ENCODE measurements around the gene ZNF514. TPM values are rescaled to one million over a fixed set of nuclear protein-coding genes. Genes with fewer than 3 reads are reported as not detected.
"Not testable (repeated sequence)": the region's sequence is repeated elsewhere in the genome, so short reads cannot be mapped to it uniquely, and the experiment has no call there.

Gene ZNF514
- total RNA-seq, 3 donors from 2014 or later: 12.3 to 28.0 (median 14.8) TPM

GRCh38 chr2:95110395-95110794 lies 49.3 kb downstream of the ZNF514 start:
- H3K36me3 ChIP-seq (ENCODE audit: low read depth): peaks cover 34% of the 10 kb centered on the region
- intact Hi-C loops (cut with DNase I, micrococcal nuclease): no loop called here
- ATAC-seq (no peak), DNase-seq (no peak)
- no peaks in the 10 kb centered on the region for H3K4me1 ChIP-seq (ENCODE audit: low read depth)
- no peak overlapping the region for H3K4me3 ChIP-seq
- no peak for TF ChIP-seq CTCF (IDR thresholded peaks at IDR 0.05)
- H3K9me3 ChIP-seq: no peaks in the 10 kb centered on the region

GRCh38 chr2:95109260-95109659 lies 50.4 kb downstream of the ZNF514 start:
- intact Hi-C loops (cut with DNase I, micrococcal nuclease): no loop called here
- no peaks in the 10 kb centered on the region for H3K4me1 ChIP-seq (ENCODE audit: low read depth)
- H3K4me3 ChIP-seq: no peak overlapping the region
- H3K36me3 ChIP-seq (ENCODE audit: low read depth): peaks cover 32% of the 10 kb centered on the region
- ATAC-seq: no peak
- no peak for TF ChIP-seq CTCF (IDR thresholded peaks at IDR 0.05)
- DNase-seq: no peak
- no peaks in the 10 kb centered on the region for H3K9me3 ChIP-seq

- Histone ChIP-seq H3K4me1 (ENCODE audit: low read depth) (no peaks in the 10 kb centered on the region), H3K4me3 (no peak overlapping the region), H3K36me3 (ENCODE audit: low read depth) (peaks cover 24% of the 10 kb centered on the region), H3K9me3 (no peaks in the 10 kb centered on the region)
- ATAC-seq: no peak
- no peak for DNase-seq
- intact Hi-C loops (cut with DNase I, micrococcal nuclease): no loop called here
- no peak for TF ChIP-seq CTCF (IDR thresholded peaks at IDR 0.05)
These were observed 53.6 kb downstream of the ZNF514 start for GRCh38 chr2:95106081-95106480.

- no peak for DNase-seq
These were observed 55.0 kb downstream of the ZNF514 start for GRCh38 chr2:95104606-95105005.

GRCh38 chr2:95099910-95100309 lies 59.7 kb downstream of the ZNF514 start:
- DNase-seq: no peak
- TF ChIP-seq CTCF (IDR thresholded peaks at IDR 0.05): no peak
- no peaks in the 10 kb centered on the region for H3K9me3 ChIP-seq
- peaks cover 3% of the 10 kb centered on the region for H3K36me3 ChIP-seq (ENCODE audit: low read depth)
- H3K4me1 ChIP-seq (ENCODE audit: low read depth): no peaks in the 10 kb centered on the region
- no peak overlapping the region for H3K4me3 ChIP-seq
- intact Hi-C loops (cut with DNase I, micrococcal nuclease): no loop called here
- ATAC-seq: no peak

More at GRCh38 chr2:95104606-95105005, 55.0 kb downstream of the ZNF514 start:
- no peak for ATAC-seq
- no peak overlapping the region for H3K4me3 ChIP-seq
- H3K4me1 ChIP-seq (ENCODE audit: low read depth): no peaks in the 10 kb centered on the region
- TF ChIP-seq CTCF (IDR thresholded peaks at IDR 0.05): no peak
- H3K36me3 ChIP-seq (ENCODE audit: low read depth): peaks cover 20% of the 10 kb centered on the region
- H3K9me3 ChIP-seq: no peaks in the 10 kb centered on the region
- intact Hi-C loops (cut with DNase I, micrococcal nuclease): no loop called here

- ATAC-seq; intact Hi-C loops (cut with DNase I, micrococcal nuclease); H3K9me3 ChIP-seq; H3K4me1 ChIP-seq (ENCODE audit: low read depth); DNase-seq; H3K36me3 ChIP-seq (ENCODE audit: low read depth); H3K4me3 ChIP-seq: not testable (repeated sequence)
These were observed 61.4 kb downstream of the ZNF514 start for GRCh38 chr2:95098273-95098672.

Other genes starting within 250 kb of the ZNF514 start
- 10 to 100 TPM in 1 of 3 donors, 1 to 10 TPM in 2; 1.4 to 28.8 (median 2.8) TPM for gene MAL, start 134.1 kb downstream of the ZNF514 start, total RNA-seq
- 10 to 100 TPM; 65.1 to 69.6 (median 68.6) TPM for gene MRPS5, start 38.0 kb downstream of the ZNF514 start, total RNA-seq
- gene ZNF2, start 6.0 kb upstream of the ZNF514 start, total RNA-seq: 1 to 10 TPM; 2.5 to 7.0 (median 2.9) TPM
- gene ZNF892, start 47.7 kb upstream of the ZNF514 start, total RNA-seq: 1 to 10 TPM; 1.5 to 5.6 (median 1.7) TPM
- gene PROM2, start 114.6 kb upstream of the ZNF514 start, total RNA-seq: 10 to 100 TPM; 24.4 to 44.0 (median 35.8) TPM
- 10 to 100 TPM in 1 of 3 donors, 1 to 10 TPM in 2; 3.0 to 12.5 (median 4.1) TPM for gene KCNIP3, start 137.5 kb upstream of the ZNF514 start, total RNA-seq
- 10 to 100 TPM; 30.3 to 37.6 (median 34.3) TPM for gene FAHD2A, start 242.9 kb upstream of the ZNF514 start, total RNA-seq

Measured in mucosa of descending colon (tissue), 3 donors.